ENCODE measurements around the gene APBA2. TPM values are rescaled to one million over a fixed set of nuclear protein-coding genes. Genes with fewer than 3 reads are reported as not detected.

The APBA2 gene
- total and polyA plus RNA-seq, 2 of the 4 experiments (the other 2 are of a cell fraction) = 21.7 to 33.0 TPM

- TF ChIP-seq MAZ (IDR thresholded peaks at IDR 0.05; ENCODE audit: borderline replicate concordance, low read depth, low read length) = no peak
- TF ChIP-seq RAD21 (IDR thresholded peaks at IDR 0.05; ENCODE audit: low read length) = no peak
- TF ChIP-seq CEBPB (IDR thresholded peaks at IDR 0.05; ENCODE audit: low read depth, low read length) = no peak
- no peak overlapping the region for H3K9ac ChIP-seq (ENCODE audit: low read depth, low read length)
- H3K4me2 ChIP-seq (ENCODE audit: low read depth, low read length) = no peak overlapping the region
- H4K5ac ChIP-seq (ENCODE audit: low read depth, low read length) = no peak overlapping the region
- no peaks in the 10 kb centered on the region for H3K27me3 ChIP-seq (ENCODE audit: control insufficient read depth, insufficient read depth, low read length)
- H3K4ac ChIP-seq (ENCODE audit: low read depth, low read length) = no peak overlapping the region
- H3K27ac ChIP-seq (ENCODE audit: insufficient read depth, low read length) = no peak overlapping the region
- DNase-seq (no peak), ATAC-seq (ENCODE audit: low read depth) (no peak)
- no peak overlapping the region for H2AK9ac ChIP-seq (replicated peaks; ENCODE audit: low read depth, low read length, poor library complexity)
- H3K18ac ChIP-seq (ENCODE audit: low read depth, low read length) = no peak overlapping the region
- peaks cover 16 to 47% of the 10 kb centered on the region in 2 experiments; a peak in 3 of 4 replicates for H3K79me1 ChIP-seq (ENCODE audit: low read depth in 1 of 2, low read length in 2 of 2)
- intact Hi-C loops (cut with micrococcal nuclease) = no loop called here
- BruUV-seq (replicated peaks) = no TSS peak
- no peak overlapping the region for H3K56ac ChIP-seq (ENCODE audit: extremely low read depth, insufficient read depth, low read length)
- no peak overlapping the region for H3K4me3 ChIP-seq (ENCODE audit: insufficient read depth, low read depth, low read length)
- H3K36me3 ChIP-seq (ENCODE audit: control insufficient read depth, insufficient read depth, low read length) = no peaks in the 10 kb centered on the region; the same call in 1 of the 2 replicates
- H3K14ac ChIP-seq (replicated peaks; ENCODE audit: low read depth, low read length) = no peak overlapping the region
- H4K20me1 ChIP-seq (ENCODE audit: insufficient read depth, low read length) = peaks cover 3% of the 10 kb centered on the region; the same call in 1 of the 2 replicates
- H3K9me1 ChIP-seq (ENCODE audit: insufficient read depth, low read length) = peaks cover 5% of the 10 kb centered on the region; the same call in 1 of the 2 replicates
- H2BK5ac ChIP-seq (ENCODE audit: low read depth, low read length, poor library complexity, severe bottlenecking) = no peak overlapping the region
- dilution Hi-C loops (cut with HindIII; ENCODE audit: low sequenced_read_pairs, unreplicated experiment) = no loop called here
- in situ Hi-C loops (cut with MboI; ENCODE audit: low sequenced_read_pairs) = no loop called here
- H2BK120ac ChIP-seq (ENCODE audit: low read depth, low read length) = no peak overlapping the region
- no peaks in the 10 kb centered on the region for H3K4me1 ChIP-seq (ENCODE audit: control insufficient read depth, insufficient read depth, low read length)
- no peaks in the 10 kb centered on the region for H3K9me3 ChIP-seq (ENCODE audit: control insufficient read depth, insufficient read depth, low read length)
- ChIA-PET POLR2A (ENCODE audit: unreplicated experiment) (no interaction called here), CTCF (interaction anchor here (1.1 kb wide), 1 partner anchor 193 kb away, joined by 3 read pairs; no protein-coding TSS in a partner anchor)
- no peak overlapping the region for H2AK5ac ChIP-seq (ENCODE audit: low read depth, low read length)
- no peak overlapping the region for H2BK20ac ChIP-seq (ENCODE audit: low read depth, low read length)
- H4K91ac ChIP-seq (ENCODE audit: insufficient read depth, low read depth, low read length) = no peak overlapping the region
- no peak overlapping the region for H3K23ac ChIP-seq (ENCODE audit: low read depth, low read length)
- no peak overlapping the region for H2BK15ac ChIP-seq (ENCODE audit: low read depth, low read length)
- H2AFZ ChIP-seq (replicated peaks; ENCODE audit: low read length, poor library complexity) = no peak overlapping the region
- WGBS, 2 experiments (ENCODE audit: extremely low coverage in 2 of 2, insufficient read length in 1 of 2) = 100% methylated on average over 1 of the region's 7 CpGs; no CpG with 5 or more reads in 1 of the 2 experiments
- no peak overlapping the region for H4K8ac ChIP-seq (ENCODE audit: low read depth in 2 of 2, low read length in 2 of 2)
These were observed 61.0 kb downstream of the APBA2 start for GRCh38 chr15:28946803-28947202.
